Activated CD4-positive, alpha-beta memory T cell treated with anti-CD3 and anti-CD28 coated beads, Interleukin-2, amount 10 ng/mL, durations not matched to agents 7 days and 5 days (primary cell): ENCODE measurements around the gene FAM170B. TPM values are rescaled to one million over a fixed set of nuclear protein-coding genes. Genes with fewer than 3 reads are reported as not detected.

Experiments used
- CTCF ChIA-PET: fragments of 350-600 bp; sonication (Branson Sonifier 250); formaldehyde crosslinking; loops from one replicate; lab custom pipeline; 2021; ENCODE audit warnings: antibody characterized with exemption, inconsistent platforms; lab: Charles Lee
- POLR2A ChIA-PET: fragments of 350-600 bp; sonication (Branson Sonifier 250); formaldehyde crosslinking; loops from one replicate; lab custom pipeline; 2021; ENCODE audit warnings: antibody characterized with exemption; lab: Charles Lee
- DNase-seq: peaks from one replicate; pipeline ENCODE4 v3.0.0-alpha.2; 2020
- H3K27ac Mint-ChIP-seq: one replicate; pipeline ENCODE4 v1.8.0; 2021; ENCODE audit warnings: mild to moderate bottlenecking, mixed read lengths
- H3K27me3 Mint-ChIP-seq: one replicate; pipeline ENCODE4 v1.8.0; 2021; ENCODE audit warnings: mixed read lengths
- H3K36me3 Mint-ChIP-seq: one replicate; pipeline ENCODE4 v1.8.0; 2021; ENCODE audit warnings: low read depth, mixed read lengths
- H3K4me1 Mint-ChIP-seq: one replicate; pipeline ENCODE4 v1.8.0; 2021; ENCODE audit warnings: mixed read lengths
- H3K4me3 Mint-ChIP-seq: one replicate; pipeline ENCODE4 v1.8.0; 2021; ENCODE audit warnings: mild to moderate bottlenecking, mixed read lengths
- H3K9me3 Mint-ChIP-seq: one replicate; pipeline ENCODE4 v1.8.0; 2021; ENCODE audit warnings: mixed read lengths
- total RNA-seq, 2 experiments: library from RNA; stranded (reverse); gene quantifications; one replicate each; pipeline ENCODE4 v1.2.3, GENCODE V29; 2021

The FAM170B gene
- total RNA-seq, 2 experiments from 2014 or later = 0.15 to 0.33 TPM

DNA sequence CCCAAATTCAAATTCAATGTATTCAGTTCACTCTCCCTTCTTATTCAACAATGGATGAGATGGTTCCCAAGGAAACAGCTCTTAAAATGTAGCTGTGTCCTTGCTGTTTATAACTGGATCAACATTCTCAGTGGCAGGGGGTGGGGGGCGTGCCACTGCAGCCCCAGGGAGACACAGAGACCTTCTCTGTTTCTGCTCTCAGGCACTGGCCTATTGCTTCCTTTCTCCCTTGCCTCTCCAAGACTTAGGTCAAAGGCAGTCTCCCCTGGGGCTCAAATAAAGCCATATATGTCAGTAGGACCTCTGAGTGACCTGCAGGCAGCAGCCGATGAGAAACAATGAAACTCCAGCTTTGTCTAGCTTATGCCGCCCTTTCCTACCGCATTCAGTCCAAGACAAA, 39.2 kb downstream of the FAM170B start:
- no peaks in the 10 kb centered on the region for H3K36me3 Mint-ChIP-seq
- CTCF ChIA-PET = no interaction called here
- POLR2A ChIA-PET = no interaction called here
- no peak overlapping the region for H3K4me3 Mint-ChIP-seq
- no peak for DNase-seq
- no peaks in the 10 kb centered on the region for H3K4me1 Mint-ChIP-seq
- H3K27ac Mint-ChIP-seq = no peak overlapping the region
- H3K9me3 Mint-ChIP-seq = no peaks in the 10 kb centered on the region
- H3K27me3 Mint-ChIP-seq = peaks cover 9% of the 10 kb centered on the region

- H3K4me1 Mint-ChIP-seq = no peaks in the 10 kb centered on the region
- no peaks in the 10 kb centered on the region for H3K9me3 Mint-ChIP-seq
- ChIA-PET CTCF (interaction anchor here (1.0 kb wide), 1 partner anchor 20 kb away, joined by 3 read pairs; no protein-coding TSS in a partner anchor), POLR2A (no interaction called here)
- H3K27ac Mint-ChIP-seq = no peak overlapping the region
- H3K27me3 Mint-ChIP-seq = peaks cover 4% of the 10 kb centered on the region
- H3K4me3 Mint-ChIP-seq = no peak overlapping the region
- DNase-seq = no peak
- no peaks in the 10 kb centered on the region for H3K36me3 Mint-ChIP-seq
Observed at GRCh38 chr10:49093922-49094321, 39.9 kb downstream of the FAM170B start.

- peaks cover 4% of the 10 kb centered on the region for H3K27me3 Mint-ChIP-seq
- no peaks in the 10 kb centered on the region for H3K4me1 Mint-ChIP-seq
- CTCF ChIA-PET = no interaction called here
- no peak overlapping the region for H3K27ac Mint-ChIP-seq
- DNase-seq = no peak
- POLR2A ChIA-PET = no interaction called here
- H3K36me3 Mint-ChIP-seq = no peaks in the 10 kb centered on the region
- no peak overlapping the region for H3K4me3 Mint-ChIP-seq
- H3K9me3 Mint-ChIP-seq = peaks cover 2% of the 10 kb centered on the region
Observed at GRCh38 chr10:49092477-49092876, 41.3 kb downstream of the FAM170B start.

GRCh38 chr10:49091450-49092210, 42.2 kb downstream of the FAM170B start:
- CTCF ChIA-PET = no interaction called here
- no peak for DNase-seq
- peaks cover 4% of the 10 kb centered on the region for H3K27me3 Mint-ChIP-seq
- POLR2A ChIA-PET = no interaction called here
- H3K27ac Mint-ChIP-seq = no peak overlapping the region
- no peaks in the 10 kb centered on the region for H3K4me1 Mint-ChIP-seq
- H3K36me3 Mint-ChIP-seq = no peaks in the 10 kb centered on the region
- H3K4me3 Mint-ChIP-seq = no peak overlapping the region
- H3K9me3 Mint-ChIP-seq = peaks cover 7% of the 10 kb centered on the region

- H3K9me3 Mint-ChIP-seq = peaks cover 12% of the 10 kb centered on the region
- H3K4me3 Mint-ChIP-seq = no peak overlapping the region
- H3K27ac Mint-ChIP-seq = no peak overlapping the region
- no peaks in the 10 kb centered on the region for H3K4me1 Mint-ChIP-seq
- peaks cover 6% of the 10 kb centered on the region for H3K27me3 Mint-ChIP-seq
- no peak for DNase-seq
- ChIA-PET POLR2A (no interaction called here), CTCF (no interaction called here)
- H3K36me3 Mint-ChIP-seq = no peaks in the 10 kb centered on the region
Observed at GRCh38 chr10:49090696-49091380, 43.0 kb downstream of the FAM170B start.

GRCh38 chr10:49090189-49090575, 43.6 kb downstream of the FAM170B start:
- Mint-ChIP-seq H3K27me3 (peaks cover 7% of the 10 kb centered on the region), H3K36me3 (no peaks in the 10 kb centered on the region), H3K4me1 (no peaks in the 10 kb centered on the region), H3K9me3 (peaks cover 12% of the 10 kb centered on the region), H3K4me3 (no peak overlapping the region), H3K27ac (no peak overlapping the region)
- CTCF ChIA-PET = no interaction called here
- POLR2A ChIA-PET = no interaction called here
- DNase-seq = no peak

GRCh38 chr10:49089557-49090188, 44.1 kb downstream of the FAM170B start:
- no peak overlapping the region for H3K27ac Mint-ChIP-seq
- no peak overlapping the region for H3K4me3 Mint-ChIP-seq
- CTCF ChIA-PET = no interaction called here
- DNase-seq = no peak
- no peaks in the 10 kb centered on the region for H3K4me1 Mint-ChIP-seq
- H3K9me3 Mint-ChIP-seq = peaks cover 12% of the 10 kb centered on the region
- peaks cover 7% of the 10 kb centered on the region for H3K27me3 Mint-ChIP-seq
- no peaks in the 10 kb centered on the region for H3K36me3 Mint-ChIP-seq
- POLR2A ChIA-PET = no interaction called here

- POLR2A ChIA-PET = no interaction called here
Observed at GRCh38 chr10:49089152-49089551, 44.7 kb downstream of the FAM170B start.

GRCh38 chr10:49086889-49087288, 46.9 kb downstream of the FAM170B start:
- POLR2A ChIA-PET = no interaction called here
- Mint-ChIP-seq H3K36me3 (no peaks in the 10 kb centered on the region), H3K4me3 (no peak overlapping the region), H3K4me1 (peaks cover 2% of the 10 kb centered on the region), H3K27me3 (peaks cover 7% of the 10 kb centered on the region), H3K27ac (no peak overlapping the region), H3K9me3 (peaks cover 12% of the 10 kb centered on the region)
- DNase-seq = no peak
- CTCF ChIA-PET = no interaction called here

More at GRCh38 chr10:49089152-49089551, 44.7 kb downstream of the FAM170B start:
- Mint-ChIP-seq H3K9me3 (peaks cover 12% of the 10 kb centered on the region), H3K36me3 (no peaks in the 10 kb centered on the region), H3K4me3 (no peak overlapping the region), H3K27me3 (peaks cover 7% of the 10 kb centered on the region), H3K27ac (no peak overlapping the region), H3K4me1 (no peaks in the 10 kb centered on the region)
- CTCF ChIA-PET = no interaction called here
- DNase-seq = no peak

DNA sequence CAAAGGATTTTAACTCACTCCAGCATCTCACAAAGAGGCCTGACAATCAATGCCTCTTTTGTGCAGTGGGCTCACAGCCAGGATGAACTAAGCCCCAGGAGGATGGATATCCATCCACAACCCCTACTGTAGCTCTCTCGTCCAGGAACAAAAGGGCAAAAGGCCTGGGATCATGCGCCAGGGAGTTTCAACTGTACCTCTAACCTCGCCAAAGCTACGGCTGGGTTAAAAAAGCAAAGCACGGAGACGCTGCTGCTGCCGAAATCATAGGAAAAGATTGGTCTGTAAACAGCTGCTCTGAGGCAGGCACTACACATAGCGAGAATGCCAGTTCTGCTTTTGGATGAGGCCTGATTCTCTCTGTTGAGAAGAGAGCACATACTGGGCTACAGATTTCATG, 50.6 kb downstream of the FAM170B start:
- DNase-seq = no peak

GRCh38 chr10:49082766-49083165, 51.1 kb downstream of the FAM170B start:
- no peak overlapping the region for H3K4me3 Mint-ChIP-seq
- peaks cover 12% of the 10 kb centered on the region for H3K9me3 Mint-ChIP-seq
- no peak for DNase-seq
- CTCF ChIA-PET = no interaction called here
- H3K36me3 Mint-ChIP-seq = no peaks in the 10 kb centered on the region
- H3K27me3 Mint-ChIP-seq = peaks cover 7% of the 10 kb centered on the region
- no peak overlapping the region for H3K27ac Mint-ChIP-seq
- peaks cover 33% of the 10 kb centered on the region for H3K4me1 Mint-ChIP-seq
- POLR2A ChIA-PET = no interaction called here

More for the DNA sequence above, 50.6 kb downstream of the FAM170B start:
- Mint-ChIP-seq H3K27me3 (peaks cover 7% of the 10 kb centered on the region), H3K9me3 (peaks cover 12% of the 10 kb centered on the region), H3K4me3 (no peak overlapping the region), H3K36me3 (no peaks in the 10 kb centered on the region), H3K27ac (no peak overlapping the region), H3K4me1 (peaks cover 29% of the 10 kb centered on the region)
- POLR2A ChIA-PET = no interaction called here
- CTCF ChIA-PET = no interaction called here

DNA sequence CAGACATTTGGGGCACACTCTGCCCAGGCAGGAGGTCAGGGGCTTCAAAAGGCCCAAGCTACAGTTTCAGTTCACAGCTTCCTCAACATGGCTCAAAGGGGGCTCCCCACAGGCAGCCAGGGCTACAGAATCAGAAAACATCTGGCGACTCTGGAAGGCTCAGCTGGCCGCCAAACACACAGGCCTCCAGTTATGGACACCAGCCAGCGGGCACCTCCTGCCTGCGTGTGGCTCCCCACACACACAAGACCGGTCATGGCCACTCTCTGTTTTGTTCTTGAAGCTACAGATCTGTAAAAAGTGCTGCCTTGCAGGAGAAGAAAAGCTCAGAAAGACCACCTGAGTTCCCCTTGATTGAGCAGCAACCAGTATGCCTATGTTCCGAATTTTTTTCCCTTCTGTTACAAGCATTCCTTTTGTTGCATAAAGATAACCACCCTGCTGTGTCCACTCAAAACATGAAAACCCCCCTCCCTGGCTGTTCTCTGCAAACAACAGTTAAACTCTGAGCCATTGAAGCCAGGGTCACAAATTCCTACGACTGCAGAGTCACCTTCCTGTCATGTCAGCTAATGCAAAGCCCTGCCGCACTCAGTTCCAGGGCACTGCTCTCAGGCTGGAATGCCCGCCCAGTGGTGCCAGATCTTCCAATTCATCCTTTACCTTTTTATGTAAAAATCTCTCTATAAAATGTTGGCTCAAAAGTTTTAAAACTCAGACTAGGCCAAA, 52.1 kb downstream of the FAM170B start:
- DNase-seq = no peak
- ChIA-PET CTCF (no interaction called here), POLR2A (no interaction called here)
- Mint-ChIP-seq H3K27ac (no peak overlapping the region), H3K27me3 (peaks cover 7% of the 10 kb centered on the region), H3K9me3 (peaks cover 5% of the 10 kb centered on the region), H3K36me3 (no peaks in the 10 kb centered on the region), H3K4me1 (peaks cover 44% of the 10 kb centered on the region), H3K4me3 (no peak overlapping the region)
